Measurements from ENCODE around the gene A2ML1. TPM values are rescaled to one million over a fixed set of nuclear protein-coding genes. Genes with fewer than 3 reads are reported as not detected.

Gene A2ML1
- total RNA-seq, 1 donor from 2014 or later, result 0.43 TPM

DNA sequence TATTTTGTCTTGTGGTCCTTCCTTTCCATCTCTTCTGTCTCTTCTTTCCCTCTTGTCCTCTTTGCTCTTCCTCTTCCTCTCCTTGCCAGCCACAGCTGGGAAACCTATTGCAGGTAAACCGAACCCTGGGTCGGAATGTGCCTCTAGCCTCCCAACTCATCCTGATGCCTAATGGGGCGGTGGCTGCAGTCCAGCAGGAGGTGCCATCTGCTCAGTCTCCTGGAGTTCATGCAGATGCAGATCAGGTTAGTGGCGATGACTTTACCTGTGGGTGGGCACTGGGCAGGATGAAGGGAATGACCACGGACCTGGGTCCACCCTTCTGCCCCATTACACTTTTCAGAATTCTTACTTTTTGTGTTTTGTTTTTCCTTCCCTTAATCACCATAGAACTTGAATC lies 100.1 kb downstream of the A2ML1 start:
- Mint-ChIP-seq H3K4me1 (peaks cover 3% of the 10 kb centered on the region), H3K9me3 (no peaks in the 10 kb centered on the region), H3K27ac (no peak overlapping the region), H3K4me3 (no peak overlapping the region), H3K36me3 (peaks cover 30% of the 10 kb centered on the region), H3K27me3 (ENCODE audit: insufficient read depth, low read depth) (no peaks in the 10 kb centered on the region)
- no peaks in the 10 kb centered on the region for H3K27me3 ChIP-seq
- H3K4me2 ChIP-seq, result no peak overlapping the region
- no peak overlapping the region for H3K9ac ChIP-seq
- H3K9me3 ChIP-seq (ENCODE audit: low read depth), result no peaks in the 10 kb centered on the region
- TF ChIP-seq EZH2 (IDR thresholded peaks at IDR 0.05), result no peak
- no peak overlapping the region for H2AFZ ChIP-seq (replicated peaks)
- H3K4me3 ChIP-seq, result no peak overlapping the region
- no peak for DNase-seq (ENCODE audit: low spot score)
- peaks cover 16% of the 10 kb centered on the region for H3F3A ChIP-seq (ENCODE audit: low read depth)
- no peaks in the 10 kb centered on the region for H4K20me1 ChIP-seq (ENCODE audit: low read depth)
- peaks cover 38% of the 10 kb centered on the region for H3K79me2 ChIP-seq (ENCODE audit: low read depth)
- peaks cover 11% of the 10 kb centered on the region for H3K4me1 ChIP-seq
- H3K27ac ChIP-seq, result no peak overlapping the region
- peaks cover 10% of the 10 kb centered on the region for H3K36me3 ChIP-seq

Other genes starting within 250 kb of the A2ML1 start
- gene AICDA, start 209.8 kb upstream of the A2ML1 start, total RNA-seq (ENCODE audit: low replicate concordance), result not detected in 2 replicates
- 0.25 TPM in 1 of 2 replicates, not detected in the other for gene MFAP5, start 159.8 kb upstream of the A2ML1 start, total RNA-seq (ENCODE audit: low replicate concordance)
- 113 and 131 TPM in 2 replicates for gene RIMKLB, start 124.6 kb upstream of the A2ML1 start, total RNA-seq (ENCODE audit: low replicate concordance)
- 62.7 and 90.4 TPM in 2 replicates for gene PHC1, start 91.9 kb downstream of the A2ML1 start, total RNA-seq (ENCODE audit: low replicate concordance)
- 113 and 124 TPM in 2 replicates for gene M6PR, start 127.0 kb downstream of the A2ML1 start, total RNA-seq (ENCODE audit: low replicate concordance)
- gene KLRG1, start 166.9 kb downstream of the A2ML1 start, total RNA-seq (ENCODE audit: low replicate concordance), result 4.7 and 26.9 TPM in 2 replicates

Data from neural progenitor cell (in vitro differentiated cells).